CD4-positive, alpha-beta T cell (primary cell): ENCODE measurements around the gene FAM53A. TPM values are rescaled to one million over a fixed set of nuclear protein-coding genes. Genes with fewer than 3 reads are reported as not detected.

Experiments
- ATAC-seq: fragments of 200-7000 bp; cut with Tn5 transposase; one replicate; pipeline ENCODE4 v1.10.0; 2022; ENCODE audit warnings: mild to moderate bottlenecking; ENCODE audit not compliant: poor library complexity
- CTCF ChIA-PET: fragments of 350-600 bp; sonication (Branson Sonifier 250); formaldehyde crosslinking; loops from one replicate; lab custom pipeline; 2021; ENCODE audit warnings: antibody characterized with exemption, inconsistent platforms; lab: Charles Lee
- POLR2A ChIA-PET: fragments of 350-600 bp; sonication (Branson Sonifier 250); formaldehyde crosslinking; loops from one replicate; lab custom pipeline; 2021; ENCODE audit warnings: antibody characterized with exemption, inconsistent platforms; lab: Charles Lee
- DNase-seq, 14 experiments: peaks; one replicate each; pipeline ENCODE4 v3.0.0-alpha.2; 2013 to 2020; ENCODE audit warnings: mixed read lengths in 2 of 14
- H3K27ac ChIP-seq, 2 donors: one replicate each; pipeline versions ENCODE4 v1.5.1 to v1.7.0; 2013; ENCODE audit warnings: low read length in 2 of 2, low read depth in 1 of 2, mild to moderate bottlenecking in 1 of 2
- H3K27me3 ChIP-seq, 2 experiments: 1 replicate in 1 of 2; 2 replicates in 1 of 2; pipeline versions ENCODE4 v1.6.1 to v1.7.0; 2013; ENCODE audit warnings: low read length in 2 of 2, control low read depth in 1 of 2, mild to moderate bottlenecking in 1 of 2, moderate library complexity in 1 of 2; ENCODE audit not compliant: insufficient read depth in 2 of 2, control insufficient read depth in 1 of 2
- H3K36me3 ChIP-seq: one replicate; pipeline ENCODE4 v1.6.1; 2013; ENCODE audit warnings: low read length, control low read depth; ENCODE audit not compliant: insufficient read depth
- H3K4me1 ChIP-seq: one replicate; pipeline ENCODE4 v1.6.1; 2013; ENCODE audit warnings: low read length, control low read depth; ENCODE audit not compliant: insufficient read depth
- H3K4me3 ChIP-seq: one replicate; pipeline ENCODE4 v1.5.1; 2013; ENCODE audit warnings: mild to moderate bottlenecking, low read length, moderate library complexity
- H3K9me3 ChIP-seq, 2 experiments: 1 replicate in 1 of 2; 2 replicates in 1 of 2; pipeline versions ENCODE4 v1.6.1 to v1.7.0; 2013; ENCODE audit warnings: low read length in 2 of 2, mild to moderate bottlenecking in 2 of 2, control low read depth in 1 of 2, moderate library complexity in 1 of 2; ENCODE audit not compliant: control insufficient read depth in 1 of 2, insufficient read depth in 1 of 2
- H3K27ac Mint-ChIP-seq: one replicate; pipeline ENCODE4 v1.8.0; 2020; ENCODE audit warnings: mixed read lengths
- H3K27me3 Mint-ChIP-seq: one replicate; pipeline ENCODE4 v1.8.0; 2021; ENCODE audit warnings: mixed read lengths
- H3K36me3 Mint-ChIP-seq: one replicate; pipeline ENCODE4 v1.8.0; 2021; ENCODE audit warnings: low read depth, mixed read lengths
- H3K4me1 Mint-ChIP-seq: one replicate; pipeline ENCODE4 v1.8.0; 2021; ENCODE audit warnings: low read depth, mixed read lengths
- H3K4me3 Mint-ChIP-seq: one replicate; pipeline ENCODE4 v1.8.0; 2020; ENCODE audit warnings: mild to moderate bottlenecking, mixed read lengths
- H3K9me3 Mint-ChIP-seq: one replicate; pipeline ENCODE4 v1.8.0; 2020; ENCODE audit warnings: mixed read lengths
- intact Hi-C, 2 experiments: fragments of 100-400 bp; cut with DNase I in 1 of 2; cut with micrococcal nuclease in 1 of 2; formaldehyde crosslinking; loops; one replicate each; pipeline versions ENCODE4 v1.15.1 to v1.9.0; 2023 to 2025; cut with DNase I, micrococcal nuclease
- total RNA-seq, 174 experiments: library from RNA in 2 of 174; stranded (reverse) in 2 of 174; gene quantifications; one replicate each; pipeline ENCODE4 v1.2.3 and lab custom pipeline; 2021 to 2026
- TF ChIP-seq, protein P1 (sequence below): fragments of 200-600 bp; IDR thresholded peaks from one replicate; pipeline ENCODE4 v1.8.0; 2022; ENCODE audit warnings: antibody characterized with exemption, mild to moderate bottlenecking

The FAM53A gene
- total RNA-seq, 2 experiments from 2014 or later: 0.93 to 2.4 TPM

DNA sequence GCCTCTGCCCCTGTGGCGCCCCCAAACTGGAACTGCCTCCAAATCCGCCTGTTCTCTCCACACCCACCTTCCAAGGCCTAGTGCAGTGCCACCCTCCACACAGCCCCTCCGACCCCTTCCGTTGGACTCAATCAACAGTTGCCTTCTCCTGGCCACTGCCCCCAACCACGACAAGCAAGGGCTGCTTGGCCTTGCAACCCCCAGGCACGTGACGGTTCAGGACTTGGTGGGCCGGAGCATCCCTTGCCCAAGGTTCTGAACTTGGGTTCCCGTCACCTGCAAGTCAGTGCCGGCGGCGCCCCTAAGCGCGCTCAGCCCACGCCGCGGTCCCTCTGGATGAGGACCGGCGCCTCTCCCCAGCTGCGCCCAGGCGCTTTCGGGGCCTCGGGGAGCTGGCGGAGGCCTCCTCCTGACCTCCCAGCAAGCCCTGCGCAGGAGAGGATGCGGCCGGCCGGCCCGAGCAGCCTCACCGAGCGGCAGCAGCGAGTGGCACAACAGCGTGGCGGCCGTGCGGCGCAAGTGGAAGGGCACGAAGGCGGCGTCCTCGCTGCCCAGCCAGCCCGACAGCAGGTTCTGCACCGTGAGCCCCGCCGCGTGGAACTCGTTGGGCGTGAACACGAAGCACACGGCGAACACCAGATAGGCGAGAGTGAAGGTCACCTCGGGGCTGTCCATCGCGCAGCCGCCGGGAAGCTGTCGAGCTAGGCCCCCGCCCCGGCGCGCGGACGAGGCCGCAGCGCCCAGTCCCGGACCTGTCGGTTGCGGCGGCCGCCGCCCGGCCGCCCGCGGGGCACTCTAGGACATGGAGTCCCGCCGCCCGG is 36.3 kb upstream of the FAM53A start:
- Histone ChIP-seq H3K36me3 (peaks cover 32% of the 10 kb centered on the region), H3K27ac (peak overlapping the region; percentile 58 to 67), H3K9me3 (no peaks in the 10 kb centered on the region), H3K4me3 (peak overlapping the region; percentile 53), H3K4me1 (peaks cover 73% of the 10 kb centered on the region), H3K27me3 (no peaks in the 10 kb centered on the region)
- peak in 11 of 14 experiments; percentile 17 to 74 (median 36) for DNase-seq
- H3K4me1 Mint-ChIP-seq: peaks cover 52% of the 10 kb centered on the region
- peak overlapping the region; percentile 99 for H3K27ac Mint-ChIP-seq
- H3K36me3 Mint-ChIP-seq: peaks cover 25% of the 10 kb centered on the region
- TF ChIP-seq, protein P1, sequence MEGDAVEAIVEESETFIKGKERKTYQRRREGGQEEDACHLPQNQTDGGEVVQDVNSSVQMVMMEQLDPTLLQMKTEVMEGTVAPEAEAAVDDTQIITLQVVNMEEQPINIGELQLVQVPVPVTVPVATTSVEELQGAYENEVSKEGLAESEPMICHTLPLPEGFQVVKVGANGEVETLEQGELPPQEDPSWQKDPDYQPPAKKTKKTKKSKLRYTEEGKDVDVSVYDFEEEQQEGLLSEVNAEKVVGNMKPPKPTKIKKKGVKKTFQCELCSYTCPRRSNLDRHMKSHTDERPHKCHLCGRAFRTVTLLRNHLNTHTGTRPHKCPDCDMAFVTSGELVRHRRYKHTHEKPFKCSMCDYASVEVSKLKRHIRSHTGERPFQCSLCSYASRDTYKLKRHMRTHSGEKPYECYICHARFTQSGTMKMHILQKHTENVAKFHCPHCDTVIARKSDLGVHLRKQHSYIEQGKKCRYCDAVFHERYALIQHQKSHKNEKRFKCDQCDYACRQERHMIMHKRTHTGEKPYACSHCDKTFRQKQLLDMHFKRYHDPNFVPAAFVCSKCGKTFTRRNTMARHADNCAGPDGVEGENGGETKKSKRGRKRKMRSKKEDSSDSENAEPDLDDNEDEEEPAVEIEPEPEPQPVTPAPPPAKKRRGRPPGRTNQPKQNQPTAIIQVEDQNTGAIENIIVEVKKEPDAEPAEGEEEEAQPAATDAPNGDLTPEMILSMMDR: no peak
- H3K4me3 Mint-ChIP-seq: peak overlapping the region; percentile 87
- ChIA-PET CTCF (interaction anchor here (2.9 kb wide), 1 partner anchor 27 kb away, joined by 18 read pairs; no protein-coding TSS in a partner anchor), POLR2A (interaction anchor here (0.9 to 12.1 kb wide), 10 partner anchors 11 to 1243 kb away, joined by 3 to 205 read pairs (median 3); partner anchors contain the start of genes FAM53A, GRK4, NOP14 and NSD2)
- intact Hi-C loops: loop anchor here (5.0 to 10.0 kb wide), 5 partner anchors 38 to 1354 kb away; partner anchors contain the start of genes CTBP1 (in 1 of the 2), FAM53A (in 1 of the 2), HAUS3 (in 1 of the 2) and HTT (in 1 of the 2)
- ATAC-seq: peak; percentile 3
- no peaks in the 10 kb centered on the region for H3K9me3 Mint-ChIP-seq
- no peaks in the 10 kb centered on the region for H3K27me3 Mint-ChIP-seq

DNA sequence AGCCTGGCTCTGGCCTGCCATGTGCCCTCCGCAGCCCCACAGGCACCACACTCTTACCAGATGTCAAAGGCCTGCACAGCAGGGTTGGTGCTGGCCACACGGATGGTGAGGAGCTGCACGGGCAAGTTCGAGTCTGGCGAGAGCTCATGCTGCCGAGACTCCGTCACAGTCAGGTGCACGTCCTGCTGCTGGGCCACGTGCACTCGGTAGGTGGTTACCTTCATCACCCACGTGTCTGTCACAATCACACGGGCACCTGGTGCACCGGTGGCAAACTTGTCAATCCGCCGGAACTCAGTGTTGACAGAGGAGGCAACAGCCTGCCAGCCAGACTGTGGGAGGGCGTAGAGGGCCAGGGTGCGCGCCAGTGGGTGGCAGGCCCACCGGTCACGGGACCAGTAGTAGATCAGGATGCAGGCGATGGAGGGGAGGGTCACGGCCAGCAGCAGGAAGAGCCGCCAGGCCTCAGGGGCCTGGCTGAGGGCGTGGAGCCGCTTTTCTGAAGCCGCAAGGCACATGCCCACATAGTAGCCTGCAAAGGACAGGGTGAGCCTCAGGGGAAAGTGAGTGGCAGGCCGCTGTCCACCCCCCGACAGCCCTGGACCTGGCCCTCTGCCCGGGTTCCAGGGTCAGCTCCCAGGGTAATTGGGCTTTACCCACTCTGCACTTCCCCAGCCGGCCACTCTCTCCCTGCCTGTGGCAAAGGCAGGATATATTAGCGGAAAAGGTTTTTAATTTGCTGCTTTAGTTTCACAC is 34.2 kb upstream of the FAM53A start:
- no peaks in the 10 kb centered on the region for H3K9me3 Mint-ChIP-seq
- Histone ChIP-seq H3K9me3 (no peaks in the 10 kb centered on the region), H3K36me3 (peaks cover 38% of the 10 kb centered on the region), H3K4me3 (no peak overlapping the region), H3K27me3 (no peaks in the 10 kb centered on the region), H3K27ac (no peak overlapping the region), H3K4me1 (peaks cover 73% of the 10 kb centered on the region)
- H3K36me3 Mint-ChIP-seq: peaks cover 11% of the 10 kb centered on the region
- TF ChIP-seq, protein P1: no peak
- no peak for ATAC-seq
- peak overlapping the region; percentile 74 for H3K4me3 Mint-ChIP-seq
- intact Hi-C loops: loop anchor here in 1 of 2 experiments (10.0 kb wide), 2 partner anchors 697 to 747 kb away; partner anchors contain the start of genes CFAP99, RNF4 and ZFYVE28
- peak in 1 of 14 experiments; percentile 27 for DNase-seq
- ChIA-PET CTCF (no interaction called here), POLR2A (interaction anchor here (1.1 kb wide), 1 partner anchor 25 kb away, joined by 4 read pairs; no protein-coding TSS in a partner anchor)
- H3K27me3 Mint-ChIP-seq: no peaks in the 10 kb centered on the region
- H3K4me1 Mint-ChIP-seq: peaks cover 50% of the 10 kb centered on the region
- H3K27ac Mint-ChIP-seq: peak overlapping the region; percentile 99
